SIG-M5 treated with dmso at 0.1 percent for 504 hours (cell line): ENCODE results near the gene SEC24D.
A peak's percentile ranks its signal among the peaks of the same experiment; 100 is the strongest.

Experiments
- DNase-seq: peaks from one replicate; lab custom pipeline; 2025; ENCODE audit not compliant: unreplicated experiment; lab: John Stamatoyannopoulos, UW

The SEC24D gene

DNA sequence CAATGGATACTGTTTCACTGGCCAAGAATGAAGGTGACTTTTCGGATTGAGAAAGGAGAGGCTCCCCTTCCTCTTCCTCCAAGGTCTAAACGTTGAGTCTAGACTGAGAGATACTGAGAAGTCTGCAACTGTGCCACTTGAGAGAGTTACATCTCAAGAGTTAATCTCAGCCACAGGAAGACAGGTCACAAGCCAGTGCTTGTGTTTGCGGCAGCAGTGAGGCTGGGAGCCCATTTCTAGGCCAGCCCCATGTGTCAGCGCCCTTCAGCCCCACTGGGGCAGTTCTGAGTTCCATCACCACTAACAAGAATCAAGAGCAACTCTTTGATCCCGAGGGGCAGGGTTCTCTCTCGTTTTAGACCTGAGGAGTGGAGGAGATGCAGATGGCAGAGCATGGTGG, 7.3 kb upstream of the SEC24D start:
- no peak for DNase-seq

DNA sequence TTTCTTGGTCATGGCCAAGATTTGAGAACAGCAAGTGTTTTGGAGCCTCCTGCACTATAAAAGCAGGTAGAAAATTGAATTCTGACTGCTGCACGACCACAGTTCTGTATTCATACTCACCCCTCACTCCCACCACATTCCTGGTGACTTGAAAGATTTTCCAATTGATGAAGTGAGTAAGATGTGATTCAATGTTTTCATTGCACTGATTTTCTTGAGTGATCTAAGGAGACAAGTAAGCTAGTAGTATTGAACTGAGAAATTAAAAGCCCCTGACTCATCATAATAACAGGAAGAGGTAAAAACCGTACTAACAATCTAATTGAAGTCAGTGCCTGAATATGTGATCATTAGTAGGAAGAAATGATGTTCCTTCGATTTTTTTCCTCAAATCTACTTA, 6.1 kb upstream of the SEC24D start:
- DNase-seq, result no peak

DNA sequence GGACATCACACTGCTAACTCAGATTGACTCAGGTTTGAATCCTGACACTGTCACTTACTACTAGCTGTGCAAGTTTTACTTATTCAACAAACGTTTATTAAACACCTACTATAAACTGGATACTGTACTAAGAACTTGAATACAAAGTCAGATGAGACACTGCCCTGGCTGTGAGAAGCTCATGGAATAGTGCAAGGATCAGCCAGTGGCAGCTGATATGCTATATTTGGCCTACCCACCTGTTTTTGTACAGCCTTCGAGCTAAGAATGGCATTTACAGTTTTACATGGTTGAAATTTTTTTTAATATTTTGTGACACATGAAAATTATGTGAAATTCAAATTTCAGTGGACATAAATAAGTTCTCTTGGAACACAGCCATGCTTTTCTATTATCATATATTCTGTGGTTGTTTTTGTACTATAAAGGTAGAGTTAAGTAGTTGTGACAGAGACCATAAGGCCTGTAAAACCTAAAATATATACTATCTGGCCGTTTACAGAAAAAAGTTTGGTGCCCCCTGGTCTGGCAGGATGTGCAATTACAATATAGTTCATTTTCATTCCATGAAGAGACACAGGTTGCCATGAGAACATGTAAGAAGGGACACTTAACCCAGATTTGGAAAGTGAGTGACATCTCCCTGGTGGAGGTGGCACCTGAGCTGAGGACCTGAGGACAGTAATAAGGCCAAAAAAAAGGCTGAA, 3.4 kb upstream of the SEC24D start:
- no peak for DNase-seq

DNA sequence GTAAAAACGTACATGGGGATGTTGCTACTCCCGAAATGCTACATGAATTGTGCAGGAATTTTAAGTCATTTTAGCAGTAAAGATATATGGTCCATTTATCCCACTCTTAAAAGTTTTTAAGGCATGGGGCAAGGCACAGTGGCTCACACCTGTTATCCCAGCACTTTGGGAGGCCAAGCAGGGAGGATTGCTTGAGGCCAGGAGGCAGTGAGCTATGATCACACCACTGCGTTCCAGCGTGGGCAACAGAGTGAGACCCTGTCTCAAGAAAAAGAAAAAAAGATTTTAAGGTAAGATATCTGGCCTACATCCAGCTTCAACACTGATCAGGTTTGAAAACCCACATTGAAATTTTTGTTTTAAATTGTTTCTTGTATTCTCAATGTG, 1.2 kb upstream of the SEC24D start:
- DNase-seq, result no peak

DNA sequence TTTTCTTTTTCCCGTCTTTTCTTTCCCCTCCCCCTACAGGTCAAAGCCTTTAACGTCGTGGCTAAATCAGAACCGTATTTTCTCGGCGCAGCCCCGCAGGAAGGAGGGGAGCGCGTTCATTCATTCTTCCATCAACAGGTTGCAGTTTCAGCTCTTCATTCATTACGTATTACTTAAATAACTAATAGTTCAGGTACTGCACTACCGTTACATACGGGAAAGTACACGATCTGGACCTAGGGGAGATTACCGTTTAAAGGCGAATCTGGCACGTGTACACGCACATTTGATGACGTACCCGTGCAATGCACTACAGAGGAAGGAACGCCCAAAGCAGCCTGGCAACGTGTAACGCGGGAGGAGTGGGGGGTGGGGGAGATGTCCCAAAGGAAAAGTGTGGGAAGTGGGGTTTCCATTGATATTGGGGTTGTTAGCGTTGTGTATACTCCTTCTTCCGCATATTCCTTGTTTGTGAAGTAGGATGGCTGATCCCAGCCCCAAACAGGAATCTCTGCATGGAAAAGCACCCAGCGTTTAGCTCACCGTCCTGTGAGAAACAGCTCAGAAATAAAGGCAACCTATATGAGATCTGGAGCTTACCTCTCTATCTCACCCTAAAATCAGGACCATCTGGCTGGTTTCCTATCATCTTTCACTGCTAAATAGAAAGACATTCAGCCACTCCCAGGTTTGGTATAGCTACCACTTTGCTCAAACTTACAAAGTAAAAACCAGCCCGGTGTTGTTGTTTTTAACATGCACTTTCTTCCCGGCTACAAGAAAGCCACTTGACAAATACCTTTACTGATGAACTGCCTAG, 585 bp upstream of the SEC24D start:
- DNase-seq, result peak; percentile 52

DNA sequence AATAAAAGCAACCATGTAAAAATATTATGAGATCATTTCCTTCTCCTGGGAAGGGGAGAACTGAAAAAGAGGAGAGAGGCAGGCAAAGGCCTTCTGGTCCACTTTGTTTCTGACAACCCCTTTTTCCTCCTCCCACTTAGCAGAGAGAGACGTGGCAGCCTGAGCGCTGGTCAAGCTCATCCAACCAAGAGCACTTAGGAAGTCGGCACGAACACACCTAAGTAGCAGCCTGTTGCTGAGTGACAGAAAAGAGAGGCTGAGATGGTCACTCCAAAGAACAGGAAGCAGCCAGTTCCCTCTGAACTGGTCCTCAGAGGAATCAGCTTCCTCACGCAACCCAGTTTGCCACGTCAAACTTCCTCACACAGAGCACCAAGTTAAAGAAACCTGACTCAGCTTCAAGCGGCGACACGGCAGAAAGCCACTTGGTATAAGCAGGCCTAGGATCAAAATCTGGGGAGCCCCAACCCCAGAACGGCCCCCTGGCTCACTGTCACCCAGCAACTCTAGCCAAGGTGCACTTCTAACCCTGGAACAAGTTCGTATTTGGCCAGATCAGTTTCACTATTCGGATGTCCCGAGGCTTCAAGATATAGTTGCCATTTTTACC, 861 bp downstream of the SEC24D start:
- peak; percentile 82 for DNase-seq

DNA sequence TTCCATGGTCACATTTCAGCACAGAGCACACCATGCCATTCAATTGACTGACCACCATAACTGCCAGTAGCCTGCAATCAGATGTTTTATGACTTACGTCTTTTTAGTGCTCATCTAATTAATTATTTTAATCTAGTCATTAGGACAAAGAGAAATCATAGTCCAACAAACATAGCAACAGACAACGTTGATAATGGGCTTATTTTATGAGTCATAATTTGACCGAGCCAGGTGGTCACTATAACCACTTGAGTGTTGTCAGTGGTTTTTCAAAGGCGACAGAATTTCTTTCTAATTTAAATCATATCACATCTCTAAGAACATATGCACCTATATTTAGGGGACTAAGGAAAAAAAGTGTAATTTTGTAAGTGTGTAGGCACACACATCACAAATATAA, 1.9 kb downstream of the SEC24D start:
- no peak for DNase-seq

DNA sequence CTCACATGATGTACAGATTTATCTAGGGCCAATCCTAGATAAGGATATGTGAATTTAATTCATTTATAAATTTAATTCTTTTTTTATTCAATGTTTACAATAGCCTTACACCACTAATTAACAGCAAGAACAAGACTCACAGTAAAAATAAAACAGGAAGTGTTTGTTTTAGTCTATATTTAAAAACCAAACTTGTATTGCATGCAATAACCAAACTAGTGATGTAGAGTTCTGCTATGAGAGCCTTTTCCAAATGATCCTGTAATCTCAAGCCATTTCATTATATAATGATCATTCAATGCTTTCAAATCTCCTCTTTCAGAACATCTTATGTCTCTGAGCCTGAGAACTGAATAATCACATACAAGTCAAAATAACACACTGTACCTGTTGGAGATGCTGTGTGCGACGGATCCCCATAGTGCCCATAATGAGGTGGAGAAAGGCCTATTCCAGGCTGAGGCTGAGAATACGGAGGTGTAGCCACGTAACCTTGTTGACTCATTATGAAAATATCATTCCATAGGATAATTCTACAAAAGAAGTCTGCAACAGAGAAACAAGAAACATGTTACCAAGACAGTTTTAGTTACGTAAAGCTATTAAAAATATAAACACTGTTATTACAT, 2.6 kb downstream of the SEC24D start:
- no peak for DNase-seq

DNA sequence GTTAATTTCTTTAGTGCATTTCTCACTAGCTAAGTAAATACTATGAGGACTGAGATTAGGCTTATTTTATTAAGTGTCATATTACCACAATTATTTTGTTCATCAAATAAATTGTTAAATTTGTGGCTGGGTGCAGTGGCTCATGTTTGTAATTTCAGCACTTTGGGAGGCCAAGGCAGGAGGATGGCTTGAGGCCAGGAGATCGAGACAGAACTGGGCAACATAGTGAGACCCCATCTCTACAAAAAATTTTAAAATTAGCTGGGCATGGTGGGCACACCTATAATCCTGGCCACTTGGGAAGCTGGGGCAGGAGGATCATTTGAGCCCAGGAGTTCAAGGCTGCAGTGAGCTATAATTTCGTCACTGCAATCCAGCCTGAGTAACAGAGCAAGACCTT, 6.8 kb downstream of the SEC24D start:
- no peak for DNase-seq

DNA sequence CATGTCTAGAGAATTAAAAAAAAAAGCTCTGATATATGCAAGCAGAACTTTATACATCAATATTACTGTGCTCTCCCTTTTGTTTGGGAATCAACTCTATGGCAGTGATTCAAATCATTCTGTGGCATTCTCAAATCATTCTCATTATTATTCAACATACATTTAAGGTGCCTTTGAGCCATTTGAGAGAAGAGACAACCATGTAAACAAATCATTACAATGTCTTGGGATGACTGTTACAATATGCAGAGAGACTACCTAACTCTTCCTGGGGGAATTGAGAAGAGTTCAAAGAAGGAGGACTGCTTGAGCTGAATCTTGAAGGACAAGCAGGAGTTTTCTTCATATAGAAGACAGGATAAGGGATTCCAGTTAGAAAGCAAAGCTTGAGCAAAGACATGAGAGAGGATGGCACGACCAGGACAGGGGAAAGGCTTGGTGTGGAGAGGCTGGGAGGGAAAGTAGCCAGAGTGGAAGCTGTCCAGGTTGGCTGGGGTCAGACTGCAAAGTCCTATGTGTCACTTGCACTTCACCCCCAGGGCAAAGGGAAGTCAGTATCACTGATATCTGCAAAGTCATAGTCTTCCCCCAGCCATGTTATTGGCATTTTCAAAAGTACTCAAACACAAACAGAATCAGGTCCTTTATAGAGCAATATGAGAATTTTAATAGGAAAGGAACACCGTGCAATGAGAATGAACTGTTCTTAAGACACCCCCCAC, 9.0 kb downstream of the SEC24D start:
- DNase-seq, result no peak

DNA sequence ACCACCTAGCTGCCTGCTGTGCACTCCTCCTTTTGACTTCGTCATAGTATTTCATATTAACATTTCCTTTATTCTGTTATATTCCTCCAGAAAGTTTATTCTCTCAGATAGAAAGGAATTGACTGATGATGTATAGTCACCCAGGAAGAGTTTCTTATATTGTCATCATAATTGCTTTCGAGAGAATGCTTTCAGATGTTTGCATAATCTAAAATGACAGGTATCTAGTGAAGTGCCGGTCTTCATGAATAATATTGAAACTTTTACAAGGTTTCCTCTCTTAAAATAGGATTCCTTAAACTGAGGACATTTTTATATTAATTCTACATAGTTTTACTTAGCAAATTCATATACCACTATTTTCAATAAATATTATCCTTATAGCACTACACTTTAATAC, 10.1 kb downstream of the SEC24D start:
- DNase-seq, result no peak

DNA sequence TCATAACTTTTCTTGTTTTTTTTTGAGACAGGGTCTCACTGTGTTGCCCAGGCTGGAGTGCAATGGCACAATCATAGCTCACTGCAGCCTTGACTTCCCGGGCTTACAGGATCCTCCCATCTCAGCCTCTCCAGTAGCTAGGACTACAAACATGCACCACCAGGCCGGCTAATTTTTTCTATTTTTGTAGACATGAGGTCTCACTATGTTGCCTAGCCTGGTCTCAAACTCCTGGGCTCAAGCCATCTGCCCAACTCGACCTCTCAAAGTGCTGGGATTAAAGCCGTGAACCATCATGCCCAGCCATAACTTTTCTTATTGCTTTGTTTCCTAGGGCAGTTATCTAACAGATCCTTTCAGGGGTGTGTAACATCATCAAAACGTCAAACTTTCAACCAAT, 11.8 kb downstream of the SEC24D start:
- no peak for DNase-seq

DNA sequence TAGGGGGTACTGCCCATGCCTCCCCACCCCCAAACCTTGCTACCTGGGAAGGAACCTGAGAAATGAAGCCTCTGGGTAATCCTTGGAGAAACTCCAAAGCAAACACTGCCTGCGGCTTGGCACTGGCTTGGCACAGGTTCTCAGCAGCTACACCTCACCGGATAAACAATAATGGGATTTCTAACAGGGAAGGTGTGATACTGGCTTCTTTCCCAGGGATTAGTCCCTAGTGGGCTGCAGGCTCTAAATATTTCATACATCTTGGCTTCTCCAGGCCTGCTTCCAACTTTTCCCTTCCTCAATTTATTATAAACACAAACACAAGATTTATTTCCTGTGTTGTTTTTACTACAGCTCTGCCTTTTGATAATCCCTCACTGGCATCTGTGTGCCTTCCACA, 12.5 kb downstream of the SEC24D start:
- no peak for DNase-seq

DNA sequence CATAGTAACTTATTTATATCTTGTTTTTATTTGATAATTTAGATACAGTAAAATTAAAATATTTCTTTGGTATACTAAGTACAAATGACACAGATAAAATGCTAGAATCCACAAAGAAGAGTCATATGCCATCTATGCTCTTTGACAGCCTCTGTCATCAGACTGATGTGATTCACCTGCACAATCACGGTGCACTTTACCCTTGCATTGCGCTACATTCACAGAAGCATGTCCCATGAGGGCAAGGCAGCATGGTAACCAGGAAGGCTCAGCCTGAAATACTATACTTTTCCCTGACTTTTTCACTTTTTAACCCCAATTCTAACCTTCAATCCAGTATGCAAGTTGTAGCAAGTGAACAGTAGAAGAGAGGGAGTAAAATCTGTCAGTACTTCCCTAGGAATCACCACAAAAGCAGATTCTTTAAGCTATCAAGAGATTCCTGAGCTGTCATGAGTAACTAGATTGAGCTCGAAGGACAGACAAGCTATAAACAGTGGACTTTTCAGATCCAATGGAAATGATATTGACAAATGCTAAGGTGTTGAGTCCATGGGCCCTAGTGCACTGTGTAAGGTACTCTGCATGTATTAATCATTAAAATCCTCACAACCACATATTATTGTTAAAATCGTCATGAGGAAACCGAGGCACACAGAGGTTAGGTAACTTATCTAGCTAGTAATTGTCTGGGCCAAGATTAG, 14.2 kb downstream of the SEC24D start:
- DNase-seq, result no peak

DNA sequence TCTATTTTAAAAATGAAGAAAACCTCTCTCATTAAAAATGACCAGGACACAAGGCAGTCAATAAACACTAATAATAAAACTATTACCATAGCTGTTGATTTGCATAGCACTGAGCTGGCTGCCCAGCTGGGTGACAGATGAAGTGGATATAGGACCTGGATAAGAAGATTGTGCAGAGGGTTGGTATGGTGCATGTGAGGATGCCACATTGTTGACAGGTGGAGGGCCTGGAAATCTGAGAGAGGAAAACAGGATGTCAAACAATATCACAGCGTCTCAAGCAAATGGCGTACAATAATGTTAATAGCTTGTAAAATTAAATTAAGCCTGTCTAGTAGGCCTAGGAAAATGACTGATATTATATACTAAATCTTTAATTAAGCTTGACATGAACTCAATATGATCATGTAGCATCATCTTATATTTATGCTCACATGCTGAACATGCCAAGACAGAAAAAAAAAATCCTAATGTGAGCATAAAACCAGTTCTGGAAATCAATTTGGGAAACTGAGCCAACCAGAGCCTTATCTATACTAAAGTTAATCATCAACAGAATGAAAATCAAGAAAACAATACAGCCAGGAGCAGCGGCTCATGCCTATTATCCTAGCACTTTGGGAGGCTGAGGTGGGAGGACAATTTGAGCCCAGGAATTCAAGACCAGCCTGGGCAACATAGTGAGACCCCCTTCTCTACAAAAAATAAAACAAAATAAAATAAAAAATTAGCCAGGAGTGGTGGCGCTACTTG, 18.6 kb downstream of the SEC24D start:
- no peak for DNase-seq

DNA sequence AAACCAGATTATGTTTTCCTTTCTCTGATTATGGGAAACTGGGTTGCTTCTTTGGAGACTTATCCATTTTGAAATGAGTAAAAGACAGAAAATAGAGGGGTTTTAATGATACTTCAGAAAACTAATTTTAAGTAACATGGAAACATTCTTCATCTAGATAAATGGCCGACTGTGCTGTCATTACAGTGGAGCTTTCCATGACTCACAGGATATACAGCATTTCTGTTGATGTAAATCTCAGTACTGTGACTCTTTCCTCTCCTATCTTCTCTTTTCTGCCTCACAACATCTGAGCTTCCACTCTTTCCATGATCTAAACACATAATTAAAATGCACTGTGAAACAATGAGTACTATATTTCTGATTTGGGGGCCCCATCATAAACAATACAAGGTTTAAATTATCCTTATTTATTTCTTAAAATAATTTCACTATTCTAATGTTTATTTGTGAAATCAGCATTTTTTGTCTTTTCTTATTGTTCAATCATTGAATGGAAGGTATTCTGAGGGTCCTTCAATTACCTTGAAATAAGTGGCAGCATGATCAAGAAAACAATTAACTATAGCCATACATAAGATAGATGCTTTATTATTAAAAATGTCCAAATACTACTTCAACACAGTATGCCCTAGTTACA, 19.3 kb downstream of the SEC24D start:
- DNase-seq, result no peak

DNA sequence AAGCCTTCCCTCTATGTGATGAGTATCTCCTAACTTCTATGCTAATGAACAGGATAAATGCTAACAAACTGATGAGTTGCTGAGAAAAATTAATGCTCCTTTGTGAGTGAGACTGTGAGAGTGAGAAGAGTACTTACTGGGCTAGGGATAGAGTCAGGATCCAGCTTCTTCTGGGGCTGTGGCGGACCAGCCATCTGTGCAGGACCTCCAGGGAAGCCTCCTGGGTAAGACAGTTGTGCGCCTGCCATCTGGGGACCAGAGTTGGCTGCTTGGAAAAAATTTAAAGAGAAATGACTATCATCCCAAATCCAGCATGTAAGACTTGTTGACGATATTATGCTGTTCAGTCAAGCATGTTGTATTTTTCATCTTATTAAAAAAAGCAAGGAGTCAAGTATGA, 21.0 kb downstream of the SEC24D start:
- no peak for DNase-seq

DNA sequence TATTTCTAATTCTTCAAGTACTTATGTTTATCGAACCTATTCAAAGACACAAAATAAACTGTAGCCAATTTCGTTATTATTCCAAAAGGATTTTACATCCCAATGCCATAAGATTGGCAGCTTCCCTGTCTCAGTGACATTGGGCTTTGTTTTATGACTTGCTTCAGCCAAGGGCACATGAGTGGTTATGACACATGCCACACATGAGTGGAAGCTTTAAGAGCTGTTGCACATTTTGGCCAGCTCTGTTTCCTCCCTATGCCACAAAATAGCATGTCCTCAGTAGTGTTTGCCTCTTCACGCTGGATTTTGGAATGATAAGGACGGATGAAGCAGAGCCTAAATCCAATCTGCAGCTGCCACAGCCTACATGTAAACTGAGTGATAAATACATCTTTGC, 21.9 kb downstream of the SEC24D start:
- no peak for DNase-seq

DNA sequence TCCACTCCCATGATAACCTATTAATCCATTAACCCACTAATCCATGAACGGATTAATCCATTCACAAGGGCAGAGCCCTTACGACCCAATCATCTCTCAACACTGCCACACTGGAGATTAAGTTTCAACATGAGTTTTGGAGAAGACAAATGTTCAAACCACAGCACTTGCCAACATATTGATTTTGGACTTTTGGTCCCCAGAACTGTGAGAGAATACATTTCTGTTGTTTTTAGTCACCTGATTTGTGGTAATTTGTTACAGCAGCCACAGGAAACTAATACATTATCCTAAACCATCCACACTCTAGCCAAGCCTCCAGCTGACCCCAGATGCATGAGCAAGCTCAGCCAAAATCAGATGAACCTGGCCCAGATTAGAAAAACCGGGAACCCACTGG, 22.4 kb downstream of the SEC24D start:
- no peak for DNase-seq
